Measurements from ENCODE around the gene DGKQ. TPM values are rescaled to one million over a fixed set of nuclear protein-coding genes. Genes with fewer than 3 reads are reported as not detected.

Gene DGKQ
- polyA plus RNA-seq, 1 of the 3 experiments (the other 2 are of a cell fraction): 10.9 TPM

GRCh38 chr4:982814-983213, 9.4 kb upstream of the DGKQ start:
- H3K9ac ChIP-seq: no peak overlapping the region
- POLR2A ChIA-PET: no interaction called here
- no peaks in the 10 kb centered on the region for H3K36me3 ChIP-seq (replicated peaks in 1 of 2; ENCODE audit: control insufficient read depth in 1 of 2, insufficient read depth in 2 of 2, low read length in 1 of 2)
- H3K9me3 ChIP-seq: no peaks in the 10 kb centered on the region
- no peak overlapping the region for H3K27ac ChIP-seq (ENCODE audit: low read depth in 2 of 2, low read length in 1 of 2)
- WGBS (ENCODE audit: low lambda C conversion rate): 93% methylated on average over 15 of the region's 15 CpGs
- TF ChIP-seq JUND (IDR thresholded peaks at IDR 0.05): no peak
- TF ChIP-seq YY1 (IDR thresholded peaks at IDR 0.05; ENCODE audit: low read depth): no peak
- no peak for TF ChIP-seq USF2 (IDR thresholded peaks at IDR 0.05; ENCODE audit: borderline replicate concordance, low read depth, low read length)
- TF ChIP-seq CTCF (IDR thresholded peaks at IDR 0.05): no peak
- TF ChIP-seq CHD2 (IDR thresholded peaks at IDR 0.05; ENCODE audit: low read length, partially characterized antibody): no peak
- no peak for TF ChIP-seq RFX5 (IDR thresholded peaks at IDR 0.05; ENCODE audit: low read length)
- TF ChIP-seq MEF2A (IDR thresholded peaks at IDR 0.05; ENCODE audit: borderline replicate concordance, low read depth): no peak
- TF ChIP-seq NRF1 (IDR thresholded peaks at IDR 0.05; ENCODE audit: low read depth, low read length): no peak
- TF ChIP-seq FOSL2 (IDR thresholded peaks at IDR 0.05; ENCODE audit: borderline replicate concordance, low read depth): no peak
- TF ChIP-seq TEAD4 (IDR thresholded peaks at IDR 0.05; ENCODE audit: borderline replicate concordance, insufficient read depth): no peak
- TF ChIP-seq MAX (IDR thresholded peaks at IDR 0.05; ENCODE audit: low read depth): no peak
- no peak for TF ChIP-seq FOXM1 (IDR thresholded peaks at IDR 0.05; ENCODE audit: low read depth)
- TF ChIP-seq EZH2phosphoT487 (IDR thresholded peaks at IDR 0.05; ENCODE audit: borderline replicate concordance, low read depth): no peak
- TF ChIP-seq SMC3 (IDR thresholded peaks at IDR 0.05; ENCODE audit: low read depth, low read length): no peak
- TF ChIP-seq MXI1 (IDR thresholded peaks at IDR 0.05; ENCODE audit: low read depth, low read length): no peak
- no peak for TF ChIP-seq REST (IDR thresholded peaks at IDR 0.05; ENCODE audit: low read depth, low read length)
- TF ChIP-seq RCOR1 (IDR thresholded peaks at IDR 0.05; ENCODE audit: low read length): no peak
- TF ChIP-seq FOXJ3 (CRISPR knock-in tag; IDR thresholded peaks at IDR 0.05): no peak
- H3K4me2 ChIP-seq: no peak overlapping the region
- H3K9me2 ChIP-seq: no peaks in the 10 kb centered on the region
- peaks cover 11% of the 10 kb centered on the region in 2 experiments; a peak in 2 of 4 replicates for H3K4me1 ChIP-seq (ENCODE audit: control insufficient read depth in 1 of 2, insufficient read depth in 2 of 2, low read depth in 1 of 2, low read length in 1 of 2)
- no peak overlapping the region for H2AFZ ChIP-seq (ENCODE audit: low read depth)
- no peaks in the 10 kb centered on the region for H3F3A ChIP-seq (replicated peaks; ENCODE audit: insufficient read depth)
- no peaks in the 10 kb centered on the region for H4K20me1 ChIP-seq (ENCODE audit: insufficient read depth)
- CTCF ChIA-PET: no interaction called here
- H3K79me2 ChIP-seq (ENCODE audit: insufficient read depth): peaks cover 3% of the 10 kb centered on the region
- H3K4me3 ChIP-seq (ENCODE audit: low read depth in 2 of 2, low read length in 1 of 2): no peak overlapping the region
- H3K27me3 ChIP-seq (ENCODE audit: insufficient read depth): no peaks in the 10 kb centered on the region
- DNase-seq: no peak
